ENCODE measurements around the gene NINJ1.

- TF ChIP-seq NFATC4 (CRISPR knock-in tag; IDR thresholded peaks at IDR 0.05): no peak
- TF ChIP-seq CTCF (IDR thresholded peaks at IDR 0.05): no peak
- no peak for TF ChIP-seq ATF2 (CRISPR knock-in tag; IDR thresholded peaks at IDR 0.05; ENCODE audit: borderline replicate concordance, low read depth)
- TF ChIP-seq IRF1 (CRISPR knock-in tag; IDR thresholded peaks at IDR 0.05): no peak
- no peak for TF ChIP-seq ZNF263 (CRISPR knock-in tag; IDR thresholded peaks at IDR 0.05; ENCODE audit: low read depth)
- TF ChIP-seq FOXJ3 (CRISPR knock-in tag; IDR thresholded peaks at IDR 0.05; ENCODE audit: borderline replicate concordance): no peak
- no peak for TF ChIP-seq NR2C2 (CRISPR knock-in tag; IDR thresholded peaks at IDR 0.05)
- TF ChIP-seq AFF4 (CRISPR knock-in tag; IDR thresholded peaks at IDR 0.05; ENCODE audit: borderline replicate concordance): no peak
- no peak for TF ChIP-seq SOX15 (CRISPR knock-in tag; IDR thresholded peaks at IDR 0.05)
- no peak for TF ChIP-seq CBFB (CRISPR knock-in tag; IDR thresholded peaks at IDR 0.05; ENCODE audit: low read depth)
- no peak for TF ChIP-seq HMGXB4 (CRISPR knock-in tag; IDR thresholded peaks at IDR 0.05)
These were observed 22.5 kb upstream of the NINJ1 start for GRCh38 chr9:93156475-93157008.
